IPS-NIHi7 (cell line): ENCODE results near the gene NDUFV2.
A peak's percentile ranks its signal among the peaks of the same experiment; 100 is the strongest.
"Not testable (repeated sequence)": the region's sequence is repeated elsewhere in the genome, so short reads cannot be mapped to it uniquely, and the experiment has no call there.

Source experiments
- DNase-seq: peaks from one replicate; pipeline ENCODE4 v3.0.0; 2012; ENCODE audit warnings: mixed read lengths; ENCODE audit errors: extremely low spot score

Gene NDUFV2

DNA sequence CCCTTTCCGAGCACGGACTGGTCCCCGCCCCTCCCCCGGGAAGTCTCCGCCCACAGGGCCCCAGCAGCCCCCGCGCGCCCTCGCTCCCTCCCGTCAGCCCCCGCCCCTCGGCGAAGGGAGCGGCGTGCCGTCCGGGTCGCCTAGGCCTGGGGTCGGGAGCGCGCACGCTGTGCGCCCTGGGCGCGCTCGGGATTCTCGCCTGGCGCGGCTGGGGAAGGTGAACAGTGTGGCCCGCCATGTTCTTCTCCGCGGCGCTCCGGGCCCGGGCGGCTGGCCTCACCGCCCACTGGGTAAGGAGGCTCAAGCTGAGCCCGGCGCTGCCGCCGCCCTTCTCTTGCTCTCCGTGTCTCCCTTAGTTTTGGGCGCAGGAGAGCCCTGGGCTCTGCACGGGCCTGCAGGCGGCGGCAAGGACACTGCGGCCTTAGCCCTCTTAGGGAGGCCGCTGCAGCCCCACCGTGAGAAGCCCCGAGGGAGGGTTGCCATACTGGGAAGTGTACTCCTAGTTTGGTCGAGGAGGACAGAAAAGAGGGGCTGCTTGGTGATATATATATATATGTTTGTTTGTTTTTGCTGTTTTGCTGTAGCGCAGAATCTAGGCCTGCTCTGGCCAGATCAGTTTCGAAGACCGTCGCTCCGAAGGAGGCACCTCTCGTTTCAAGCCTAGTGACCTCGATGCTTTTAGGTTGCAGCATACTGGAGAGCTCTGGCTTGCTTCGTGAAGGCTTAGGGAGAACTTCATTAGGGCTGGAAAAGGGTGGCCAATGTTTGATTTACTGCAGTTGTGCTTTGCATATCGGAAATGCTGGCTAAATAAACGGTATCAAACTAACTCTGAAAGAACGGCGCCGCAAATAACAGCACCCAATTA is at the start of gene NDUFV2:
Gene NDUFV2, plus strand, starts transcription at position 192 of the 868 bp plus-strand sequence. Its CDS starts 45 bp downstream, at position 237.
- DNase-seq = peak; percentile 99

DNA sequence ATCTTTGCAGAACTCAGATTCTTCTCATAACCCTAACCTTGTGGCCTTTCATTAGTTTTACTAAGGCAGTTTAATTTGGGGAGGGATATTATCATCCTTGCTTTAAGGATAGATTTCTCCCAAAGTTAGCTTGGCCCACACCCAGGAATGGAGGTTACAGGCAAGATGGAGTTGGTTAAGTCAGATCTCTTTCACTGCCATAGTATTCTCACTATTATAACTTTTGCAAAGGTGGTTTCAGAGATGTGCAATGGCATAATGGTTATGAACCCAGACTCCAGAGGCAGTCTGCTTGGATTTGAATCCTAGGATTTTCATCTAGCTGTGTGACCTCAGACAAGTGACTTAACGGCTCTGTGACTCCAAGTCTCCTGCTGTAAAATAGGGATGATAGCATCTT is 48.7 kb upstream of the NDUFV2 start:
- DNase-seq = no peak

DNA sequence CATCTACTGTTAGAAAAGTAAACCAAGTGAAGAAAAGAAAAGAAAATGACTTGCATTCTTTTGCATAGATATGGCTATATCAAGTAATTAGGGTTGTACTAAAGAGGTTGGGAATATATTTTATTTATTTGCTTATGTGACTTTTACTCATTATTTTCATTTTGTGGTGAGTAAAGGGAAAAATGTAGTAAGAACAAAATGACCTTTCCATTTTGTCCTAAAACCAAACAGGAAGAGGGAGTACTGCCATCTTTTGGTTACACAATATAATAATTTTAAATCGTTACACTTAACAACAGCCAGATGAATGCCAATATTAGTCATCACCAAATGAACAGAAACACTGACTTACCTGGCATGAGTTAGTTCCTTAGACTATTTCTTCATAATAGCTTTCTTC is 47.3 kb upstream of the NDUFV2 start:
- no peak for DNase-seq

DNA sequence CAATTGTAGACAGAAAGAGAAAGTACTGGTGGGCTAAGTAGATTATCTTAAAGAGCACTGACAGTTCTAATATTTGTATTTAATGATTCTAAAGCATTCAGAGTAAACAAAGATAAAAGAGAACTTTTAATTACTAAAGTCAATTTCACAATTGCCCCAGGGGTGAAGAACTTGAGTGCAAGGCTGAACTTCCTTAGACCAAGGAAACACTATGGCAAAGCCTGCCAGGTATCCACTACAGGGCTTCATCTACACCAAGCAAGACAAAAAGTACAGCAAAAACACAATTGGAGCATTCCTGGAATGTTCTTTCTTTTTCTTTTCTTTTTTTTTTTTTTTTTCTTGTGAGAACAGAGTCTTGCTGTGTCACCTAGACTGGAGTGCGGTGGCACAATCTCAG is 46.9 kb upstream of the NDUFV2 start:
- no peak for DNase-seq

DNA sequence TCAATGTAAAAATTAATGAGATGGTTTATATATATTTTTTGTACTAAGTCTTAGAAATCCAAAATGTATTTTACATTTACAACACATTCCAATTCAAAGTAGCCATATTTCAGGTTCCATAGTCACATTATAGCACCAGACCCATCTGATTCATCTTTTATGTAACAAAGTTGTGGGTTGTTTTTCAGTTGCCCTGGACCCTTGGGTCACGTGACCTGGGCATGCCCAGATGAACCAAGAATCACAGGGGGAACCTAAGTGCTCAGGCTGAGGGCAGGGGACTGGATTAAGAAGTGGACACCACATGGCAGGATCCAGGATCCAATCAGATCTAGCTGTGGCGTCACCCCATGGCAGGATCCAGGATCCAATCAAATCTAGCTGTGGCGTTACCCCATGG is 44.9 kb upstream of the NDUFV2 start:
- no peak for DNase-seq

DNA sequence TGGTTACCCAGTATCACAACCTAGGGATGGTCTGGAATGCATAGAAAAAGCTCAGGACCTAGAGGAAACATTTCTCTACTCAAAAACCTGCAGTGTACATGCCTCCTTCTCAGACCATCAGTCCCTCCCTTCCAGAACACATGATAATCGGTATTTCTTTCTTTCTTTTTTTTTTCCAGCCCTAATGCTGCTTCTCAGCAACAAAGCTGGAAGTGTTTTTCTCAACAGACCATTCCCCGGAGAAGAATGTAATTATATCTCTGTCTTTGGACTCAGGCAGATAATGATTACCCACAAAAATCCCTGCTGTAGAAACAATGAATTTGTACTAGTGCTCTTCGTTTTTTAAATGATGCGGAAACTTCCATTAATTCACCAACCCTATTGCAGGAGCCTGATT is 44.1 kb upstream of the NDUFV2 start:
- no peak for DNase-seq

DNA sequence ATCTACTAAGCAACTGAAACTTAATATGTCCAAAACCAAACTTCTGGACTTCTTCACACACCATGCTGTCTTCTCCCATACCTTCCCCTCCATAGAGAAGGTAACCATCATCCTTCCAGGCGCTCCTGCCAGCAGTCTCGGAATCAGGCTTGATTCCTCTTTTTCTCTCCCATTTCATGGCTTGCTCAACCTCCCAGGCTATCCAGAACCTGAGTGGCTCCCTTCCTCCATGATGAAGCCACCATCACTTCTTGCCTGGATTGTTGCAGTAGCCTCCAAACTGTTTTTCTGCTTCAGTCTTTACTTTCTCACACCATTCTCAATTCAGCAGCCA is 40.1 kb upstream of the NDUFV2 start:
- DNase-seq = no peak

DNA sequence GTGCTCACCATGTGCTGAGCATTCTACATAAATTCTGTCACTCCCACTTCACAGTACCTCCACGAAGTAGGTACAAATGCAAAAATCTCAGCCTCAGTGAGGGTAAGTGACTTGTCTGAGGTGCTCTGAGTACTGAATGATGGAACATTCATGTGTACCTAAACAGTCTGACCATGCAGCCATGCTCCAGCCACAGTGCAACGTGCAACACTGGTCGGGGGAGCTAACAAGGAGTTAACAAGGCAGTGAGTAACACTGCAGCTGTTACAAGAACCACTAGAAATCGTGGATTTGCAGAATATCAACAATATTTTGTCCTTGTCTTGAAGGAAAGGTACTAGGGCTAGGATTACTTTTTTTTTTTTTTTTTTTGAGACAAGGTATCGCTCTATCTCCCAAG is 36.6 kb upstream of the NDUFV2 start:
- DNase-seq = no peak

DNA sequence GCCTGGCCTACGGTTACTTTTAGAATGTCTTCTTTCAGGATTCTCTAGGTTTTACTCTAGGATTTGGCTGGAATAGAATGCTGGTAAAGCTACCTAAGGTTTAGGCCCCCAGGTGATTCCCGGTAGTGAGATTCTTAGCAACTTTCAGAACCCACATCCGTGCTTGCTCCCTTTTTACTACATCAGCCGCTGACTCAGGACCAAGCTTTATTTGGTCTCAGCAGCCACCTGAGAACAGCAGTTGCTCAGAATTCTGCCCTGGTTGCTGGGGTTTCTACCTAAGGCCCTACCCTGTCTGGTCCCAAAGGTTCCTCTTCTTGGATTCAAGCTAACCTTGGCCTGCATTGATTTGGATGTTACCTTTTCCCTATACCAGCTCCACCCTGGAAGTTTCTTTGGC is 36.1 kb upstream of the NDUFV2 start:
- DNase-seq = no peak

DNA sequence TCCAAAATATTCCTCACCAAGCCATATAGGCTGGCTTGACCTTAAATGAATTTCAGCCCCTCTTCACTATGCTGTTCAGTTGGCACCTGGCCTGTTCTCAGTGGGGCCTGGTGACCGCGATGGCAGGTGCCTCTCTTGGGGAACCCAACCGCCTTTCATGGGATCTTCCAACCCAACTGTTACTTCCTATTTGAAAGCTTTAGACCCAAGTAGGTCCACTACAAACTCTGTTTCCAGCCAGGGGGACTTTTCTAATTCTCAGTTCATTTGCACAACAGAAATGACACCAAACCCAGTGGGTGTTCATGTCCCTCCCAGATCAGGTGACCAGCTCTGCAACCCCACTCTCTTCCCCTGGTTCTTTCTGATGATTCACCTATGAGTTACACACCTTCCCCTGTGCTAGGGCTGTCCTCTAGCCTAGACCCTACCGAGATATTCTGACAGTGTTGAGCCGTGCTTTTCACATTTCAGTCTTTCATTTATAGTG is 35.6 kb upstream of the NDUFV2 start:
- DNase-seq = no peak

DNA sequence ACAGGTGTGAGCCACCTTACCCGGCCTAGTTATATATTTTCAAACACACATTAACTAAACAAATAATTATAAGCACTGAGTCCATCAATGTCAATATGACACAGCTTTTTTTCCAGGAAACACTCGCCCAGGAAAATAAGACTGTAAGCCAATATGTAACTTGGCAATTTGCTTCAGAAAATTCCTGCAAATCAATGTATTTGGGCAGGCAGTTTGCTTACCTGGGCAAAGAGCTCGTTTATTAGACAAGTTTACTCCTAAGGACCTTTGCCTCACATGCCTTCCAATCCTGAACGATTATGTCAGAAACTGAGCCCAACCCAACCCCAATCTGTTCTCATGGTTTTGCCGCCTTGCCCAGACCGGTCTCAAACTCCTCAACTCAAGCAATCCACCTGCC is 34.7 kb upstream of the NDUFV2 start:
- no peak for DNase-seq

DNA sequence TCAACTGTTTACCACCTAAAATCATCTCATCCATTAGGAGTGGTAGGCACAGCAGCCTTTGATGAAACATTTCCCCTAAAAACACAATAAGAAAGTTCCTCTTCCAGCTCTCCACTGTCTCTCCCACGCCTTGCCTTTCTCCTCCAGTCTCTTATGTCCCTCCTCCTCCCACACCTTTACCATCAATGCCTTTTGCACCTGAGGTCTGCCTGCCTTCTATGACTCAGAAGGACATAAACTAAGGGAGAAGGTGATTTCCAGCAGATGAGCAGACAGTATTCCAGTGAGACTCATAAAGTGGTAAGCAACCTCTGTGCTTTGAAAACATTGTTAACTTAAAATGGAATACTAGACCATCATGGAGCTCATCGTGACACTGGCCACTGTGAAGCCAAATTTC is 34.2 kb upstream of the NDUFV2 start:
- no peak for DNase-seq

DNA sequence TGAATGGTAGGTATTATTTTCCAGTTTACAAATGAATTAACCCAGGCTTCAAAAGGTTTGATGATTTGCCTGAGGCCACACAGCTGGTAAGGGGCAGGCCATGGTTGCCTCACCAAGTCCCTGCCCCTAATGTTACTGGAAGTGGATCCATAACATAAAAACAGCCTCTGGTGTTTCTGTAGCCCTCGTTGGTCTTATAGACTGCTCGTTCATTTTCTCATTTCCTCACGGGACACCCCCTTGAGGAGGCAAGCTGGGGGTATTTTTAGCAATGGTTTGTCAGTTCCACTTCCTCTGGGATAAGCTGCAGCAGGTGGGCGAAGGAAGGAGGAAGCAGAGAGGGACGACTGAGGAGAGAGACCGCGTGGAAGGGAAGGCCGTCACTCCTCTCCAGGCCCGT is 32.9 kb upstream of the NDUFV2 start:
- no peak for DNase-seq

DNA sequence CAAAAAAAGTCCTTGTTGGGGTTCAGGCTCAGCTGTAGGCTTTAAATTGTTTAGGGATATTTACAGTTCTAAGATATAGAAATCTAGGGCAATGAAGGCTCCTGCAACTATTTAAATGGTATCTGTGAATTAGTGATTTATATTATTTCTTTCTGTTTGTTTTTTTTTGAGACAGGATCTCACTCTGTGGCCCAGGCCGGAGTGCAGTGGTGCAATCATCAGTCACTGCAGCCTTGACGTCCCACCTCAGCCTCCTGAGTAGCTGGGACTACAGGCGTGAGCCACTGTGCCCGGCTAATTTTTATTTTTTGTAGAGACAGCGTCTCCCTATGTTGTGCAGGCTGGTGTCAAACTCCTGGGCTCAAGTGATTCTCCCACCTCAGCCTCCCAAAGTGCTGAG is 32.3 kb upstream of the NDUFV2 start:
- DNase-seq = no peak

DNA sequence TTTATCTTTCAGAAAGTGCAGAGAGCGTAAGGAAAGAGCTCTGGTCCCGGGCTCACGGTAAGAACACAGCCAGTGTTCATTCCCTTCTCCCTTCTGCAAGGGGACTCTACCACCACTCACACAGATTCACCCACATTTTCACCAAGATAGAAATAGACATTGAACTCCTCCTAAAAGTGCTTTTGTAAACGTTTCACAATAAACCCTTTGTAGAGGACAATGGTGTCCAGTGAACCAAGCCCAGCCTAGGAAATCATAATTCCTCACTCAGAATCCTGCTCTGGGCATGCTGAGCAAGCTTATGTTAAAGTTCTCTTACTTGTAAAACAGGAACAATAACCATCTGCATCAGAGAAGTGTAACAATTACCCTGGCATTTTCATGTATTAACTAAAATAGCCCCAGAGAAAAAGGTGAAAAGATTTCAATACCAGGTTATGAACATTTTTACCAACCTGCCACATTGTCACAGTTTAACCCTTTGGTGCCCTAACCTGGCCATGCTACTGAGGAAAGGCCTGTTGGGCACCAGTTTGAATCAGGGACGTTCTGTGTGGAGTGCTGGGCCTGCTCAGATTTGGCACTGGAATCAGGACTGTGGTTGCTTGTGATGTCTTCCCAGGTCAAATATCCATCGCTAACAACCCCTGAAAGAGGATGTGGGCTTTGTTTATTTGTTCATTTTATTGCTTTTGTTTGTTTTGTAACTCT is 22.5 kb upstream of the NDUFV2 start:
- DNase-seq = no peak

DNA sequence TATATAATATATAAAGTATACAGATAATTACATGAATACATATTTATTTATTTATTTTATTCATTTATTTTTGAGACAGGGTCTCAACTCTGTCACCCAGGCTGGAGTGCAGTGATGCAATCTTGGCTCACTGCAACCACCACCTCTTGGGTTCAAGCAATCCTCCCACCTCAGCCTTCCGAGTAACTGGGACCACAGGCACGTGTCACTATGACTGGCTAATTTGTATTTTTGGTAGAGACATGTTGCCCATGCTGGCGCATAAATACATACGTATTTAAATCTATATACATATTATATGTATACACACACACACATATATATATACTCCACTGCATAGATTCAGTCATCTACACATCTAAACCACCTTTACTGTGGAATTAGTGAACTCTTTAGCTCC is 20.6 kb upstream of the NDUFV2 start:
- no peak for DNase-seq

DNA sequence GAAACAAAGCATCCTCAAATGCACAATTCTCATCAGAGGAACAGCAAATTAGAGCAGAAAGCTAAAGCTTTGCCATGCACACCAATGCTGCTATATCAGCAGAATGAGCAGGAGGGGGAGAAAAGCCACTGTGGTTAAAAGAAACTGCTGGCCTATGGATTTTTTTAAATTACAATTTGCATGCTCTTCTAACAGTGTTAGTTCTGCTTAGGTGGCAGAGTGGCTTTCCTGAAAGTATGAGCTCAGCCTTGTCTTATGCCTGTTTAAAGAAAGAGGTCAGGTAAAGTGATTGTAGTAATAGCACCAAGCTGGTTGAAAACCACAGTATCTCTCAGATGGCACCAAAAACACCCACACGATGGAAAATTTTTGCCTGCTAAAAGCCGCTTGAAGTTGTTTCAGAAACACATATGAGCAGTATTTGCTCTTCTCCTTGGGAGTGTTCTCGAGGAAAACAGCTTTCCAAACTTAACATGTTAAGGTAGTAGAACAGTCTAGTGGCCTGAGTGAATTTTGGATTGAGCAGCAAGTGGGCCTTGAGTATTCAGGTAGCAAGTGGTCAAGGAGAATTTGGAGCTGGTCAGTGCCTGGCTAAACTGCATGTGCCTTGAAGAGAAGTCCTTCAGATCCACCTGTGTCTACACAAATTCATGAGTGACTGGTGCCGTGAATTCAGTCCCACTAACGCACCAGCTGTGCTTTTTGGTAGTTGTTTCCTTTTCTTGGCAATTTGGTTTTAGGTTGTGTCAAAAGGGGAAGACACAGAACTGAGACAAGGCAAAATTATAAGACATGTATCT is 19.6 kb upstream of the NDUFV2 start:
- DNase-seq = no peak

DNA sequence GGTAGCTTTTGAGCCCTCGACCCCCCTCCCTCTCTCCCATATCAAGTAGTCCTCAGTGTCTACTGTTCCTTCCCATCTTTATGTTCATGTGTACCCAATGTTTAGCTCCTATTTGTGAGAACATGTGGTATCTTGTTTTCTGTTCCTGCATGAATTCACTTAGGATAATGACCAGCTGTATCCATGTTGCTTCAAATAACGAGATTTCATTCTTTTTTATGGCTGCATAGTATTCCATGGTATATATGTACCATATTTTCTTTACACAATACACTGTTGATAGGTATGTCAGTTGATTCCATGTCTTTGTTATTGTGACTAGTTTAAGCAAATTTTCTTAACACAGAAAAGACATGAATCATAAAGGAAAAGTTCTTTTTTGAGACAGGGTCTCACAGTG is 16.5 kb upstream of the NDUFV2 start:
- DNase-seq = no peak

DNA sequence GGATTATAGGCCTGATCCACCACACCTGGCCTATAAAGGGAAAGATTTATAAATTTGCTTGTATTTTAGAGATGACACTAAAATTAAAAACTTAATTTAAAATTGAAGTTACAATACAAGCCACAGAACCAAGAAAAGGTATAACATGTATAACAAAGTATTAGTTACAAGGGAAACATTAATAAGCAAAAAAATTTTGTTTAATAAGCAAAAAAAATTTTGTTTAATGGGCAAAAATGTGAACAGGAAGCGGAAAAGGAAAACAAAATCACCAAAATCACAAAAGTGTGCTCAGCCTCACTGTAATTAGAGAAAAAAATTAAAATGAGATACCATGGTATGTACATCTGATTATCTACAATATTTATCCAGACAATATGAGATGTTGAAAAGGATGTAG is 15.9 kb upstream of the NDUFV2 start:
- DNase-seq = no peak

DNA sequence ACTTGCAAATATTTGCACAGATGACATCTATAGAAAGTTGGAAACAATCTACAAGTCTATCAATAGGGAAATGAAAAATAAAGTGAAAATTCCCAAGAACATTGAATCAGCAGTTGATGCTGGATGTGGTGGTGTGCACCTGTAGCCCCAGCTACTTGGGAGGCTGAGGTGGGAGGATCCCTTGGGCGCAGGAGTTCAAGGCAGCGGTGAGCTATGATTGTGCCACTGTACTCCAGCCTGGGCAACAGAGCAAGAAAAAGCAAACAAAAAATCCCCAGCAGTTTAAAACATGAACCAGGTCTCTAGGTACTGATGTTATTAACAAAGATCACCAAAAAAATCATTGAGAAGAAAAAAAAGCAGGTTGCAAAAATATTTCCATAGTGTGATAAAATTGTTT is 15.4 kb upstream of the NDUFV2 start:
- DNase-seq = no peak

DNA sequence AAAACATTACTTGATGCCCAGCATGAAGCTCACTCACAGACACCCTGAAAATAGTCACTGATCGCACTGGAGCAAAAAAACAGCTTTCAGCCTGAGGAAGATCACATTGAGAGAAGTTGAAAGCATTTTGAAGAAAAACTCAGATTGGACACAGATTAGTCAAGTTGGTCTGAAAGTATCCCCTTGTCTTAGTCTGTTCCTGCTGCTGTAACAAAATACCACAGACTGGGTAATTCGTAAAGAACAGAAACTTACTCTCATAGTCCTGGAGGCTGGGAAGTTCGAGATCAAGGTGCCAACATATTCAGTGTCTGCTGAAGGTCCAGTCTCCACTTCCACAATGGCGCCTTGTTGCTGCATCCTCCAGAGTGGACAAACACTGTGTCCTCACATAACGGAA is 14.2 kb upstream of the NDUFV2 start:
- DNase-seq = no peak

DNA sequence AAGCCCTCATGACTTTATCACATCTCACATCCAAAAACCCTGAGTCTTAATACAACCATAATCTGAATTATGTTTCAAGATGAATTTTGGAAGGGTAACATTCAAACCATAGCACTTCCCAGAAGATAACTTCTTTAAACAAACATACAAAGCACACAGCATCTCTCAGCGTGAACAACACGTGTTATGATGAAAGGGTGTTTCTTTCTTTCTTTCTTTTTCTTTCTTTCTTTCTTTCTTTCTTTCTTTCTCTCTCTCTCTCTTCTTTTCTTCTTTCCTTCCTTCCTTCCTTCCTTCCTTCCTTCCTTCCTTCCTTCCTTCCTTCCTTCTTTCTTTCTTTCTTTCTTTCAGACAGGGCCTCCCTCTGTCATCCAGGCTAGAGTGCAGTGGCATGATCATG is 13.8 kb upstream of the NDUFV2 start:
- not testable (repeated sequence) for DNase-seq

DNA sequence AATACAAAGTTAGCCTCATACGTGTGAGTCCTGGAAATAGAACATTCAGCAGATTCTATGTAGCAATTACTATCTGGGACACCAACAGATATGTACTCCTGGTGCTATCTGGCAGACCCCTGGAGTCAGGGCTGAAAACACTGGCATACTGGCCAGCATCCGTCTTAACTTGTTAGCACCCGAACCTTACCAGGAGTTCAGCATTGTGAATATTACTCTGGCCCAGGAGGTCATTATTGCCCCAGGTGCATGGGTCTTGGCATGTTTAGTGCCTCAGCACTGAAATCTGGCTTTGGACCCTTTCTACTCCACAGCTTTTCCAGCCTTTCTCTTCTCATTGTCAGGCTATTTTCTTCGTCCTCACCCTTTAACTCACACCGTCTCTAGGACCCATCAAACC is 11.9 kb upstream of the NDUFV2 start:
- no peak for DNase-seq
